Inflammatory macrophage treated with lipopolysaccharide for 1 hour (primary cell): ENCODE measurements around the gene SPANXN5.
A peak's percentile ranks its signal among the peaks of the same experiment; 100 is the strongest.
"Not testable (repeated sequence)": the region's sequence is repeated elsewhere in the genome, so short reads cannot be mapped to it uniquely, and the experiment has no call there.

Experiments used
- DNase-seq, 2 donors: peaks; one replicate each; pipeline ENCODE4 v3.0.0-alpha.2; 2020 to 2022

Gene SPANXN5

DNA sequence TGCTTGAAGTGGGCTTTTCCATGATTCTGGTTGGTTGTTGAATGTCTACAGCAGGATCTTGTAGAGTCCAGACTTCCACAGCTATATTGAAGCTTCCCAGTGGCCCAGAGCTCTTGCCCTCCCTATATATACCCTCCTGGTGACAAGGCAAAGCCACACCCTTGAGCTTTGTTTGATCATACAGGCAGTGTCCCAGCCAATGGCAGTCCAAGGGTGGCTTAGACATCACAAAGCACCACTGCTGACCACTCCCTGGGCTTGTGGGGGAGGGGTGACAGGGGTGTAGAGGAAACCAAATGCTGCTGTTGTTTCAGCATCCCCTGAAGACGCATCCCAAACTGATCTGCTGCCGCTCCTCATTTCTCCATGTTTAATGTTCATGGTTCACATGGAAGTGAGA, at the start of gene SPANXN5:
Gene SPANXN5 (minus strand): TSS at position 101 of the 400 bp plus-strand sequence. CDS start 79 bp downstream, at position 22.
- DNase-seq, result not testable (repeated sequence)

DNA sequence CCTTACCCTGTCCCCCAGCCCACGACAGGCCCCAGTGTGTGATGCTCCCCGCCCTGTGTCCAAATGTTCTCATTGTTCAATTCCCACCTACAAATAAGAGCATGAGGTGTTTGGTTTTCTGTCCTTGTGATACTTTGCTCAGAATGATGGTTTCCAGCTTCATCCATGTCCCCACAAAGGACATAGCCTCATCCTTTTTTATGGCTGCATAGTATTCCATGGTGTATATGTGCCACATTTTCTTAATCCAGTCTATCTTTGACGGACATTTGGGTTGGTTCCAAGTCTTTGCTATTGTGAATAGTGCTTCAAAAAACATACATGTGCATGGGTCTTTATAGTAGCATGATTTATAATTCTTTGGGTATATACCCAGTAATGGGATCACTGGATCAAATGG, 46.4 kb upstream of the SPANXN5 start:
- not testable (repeated sequence) for DNase-seq

- DNase-seq, result no peak
Observed at GRCh38 chrX:52839137-52839536, 41.9 kb upstream of the SPANXN5 start.

GRCh38 chrX:52830551-52830950, 33.3 kb upstream of the SPANXN5 start:
- peak; percentile 14 to 86 for DNase-seq

- DNase-seq, result no peak
Observed at GRCh38 chrX:52824608-52825007, 27.4 kb upstream of the SPANXN5 start.

DNA sequence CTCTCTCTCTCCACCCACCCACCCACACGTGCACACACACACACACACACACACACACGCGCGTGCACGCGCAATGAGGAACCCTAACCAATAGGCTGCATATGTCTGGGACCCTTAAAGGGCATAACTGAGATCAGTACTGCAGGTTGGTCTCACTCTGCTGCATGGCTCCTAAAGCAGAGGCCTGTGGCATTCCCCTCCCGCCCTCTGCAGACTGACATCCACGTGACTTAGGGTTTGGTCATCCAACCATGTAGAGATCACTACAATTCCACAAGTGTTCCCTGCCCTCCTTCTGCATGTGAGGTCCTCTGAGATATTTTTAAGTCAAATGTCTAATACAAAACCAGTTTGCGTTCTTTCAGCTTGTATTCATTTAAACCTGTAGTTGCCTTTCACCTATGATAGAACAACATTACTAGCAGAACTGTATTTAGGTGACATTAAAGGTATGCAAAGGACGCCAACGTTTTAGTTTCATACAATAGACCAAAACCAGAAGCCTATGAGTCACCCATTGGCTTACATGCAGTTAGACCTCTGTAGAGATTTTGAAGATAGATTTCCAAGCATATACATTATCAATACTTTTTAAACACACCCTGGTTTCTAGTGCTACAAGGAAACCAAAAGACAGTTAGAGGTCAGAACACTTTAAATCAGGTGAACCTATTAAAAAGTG, 24.0 kb upstream of the SPANXN5 start:
- no peak for DNase-seq

DNA sequence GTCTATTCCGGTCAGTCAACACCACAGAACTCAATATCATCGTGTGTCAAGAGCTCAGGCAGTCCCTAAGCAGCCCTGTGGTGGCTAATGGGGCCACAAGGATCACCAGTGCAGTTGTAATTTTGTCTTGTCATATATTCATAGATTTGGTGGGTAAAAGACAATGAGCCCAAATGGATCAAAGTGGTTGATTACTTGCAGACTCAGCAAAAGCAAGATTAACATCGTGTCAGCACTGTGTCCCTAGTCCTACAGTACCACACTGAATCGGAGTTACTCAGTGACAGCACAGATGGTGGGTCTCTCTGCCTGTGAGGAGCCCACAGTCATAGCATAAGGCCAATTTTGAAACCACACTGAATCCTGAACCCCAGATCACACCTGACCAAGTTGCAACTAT, 22.6 kb upstream of the SPANXN5 start:
- no peak for DNase-seq

GRCh38 chrX:52811065-52811625, 13.9 kb upstream of the SPANXN5 start, which contains the start of gene XAGE5:
XAGE5 (plus strand) TSS chrX:52811287; CDS start chrX:52812567, 1,280 bp downstream.
- DNase-seq, result no peak

- peak in 1 of 2 donors; percentile 60 for DNase-seq
Observed at GRCh38 chrX:52804876-52805275, 7.6 kb upstream of the SPANXN5 start.

DNA sequence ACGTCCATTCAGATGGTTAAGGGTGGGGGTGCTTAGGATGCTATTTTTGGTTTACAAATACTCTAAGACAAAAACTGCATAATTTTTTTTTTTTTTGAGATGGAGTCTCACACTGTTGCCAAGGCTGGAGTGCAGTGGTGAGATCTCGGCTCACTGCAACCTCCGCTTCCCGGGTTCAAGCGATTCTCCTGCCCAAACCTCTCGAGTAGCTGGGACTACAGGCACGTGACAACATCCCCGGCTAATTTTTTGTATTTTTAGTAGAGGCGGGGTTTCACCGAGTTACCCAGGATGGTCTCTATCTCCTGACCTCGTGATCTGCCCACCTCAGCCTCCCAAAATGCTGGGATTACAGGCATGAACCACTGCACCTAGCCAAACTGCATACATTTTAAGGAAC, 23.7 kb downstream of the SPANXN5 start:
- DNase-seq, result not testable (repeated sequence)

GRCh38 chrX:52765983-52766382, 31.2 kb downstream of the SPANXN5 start:
- not testable (repeated sequence) for DNase-seq

- DNase-seq, result not testable (repeated sequence)
Observed at GRCh38 chrX:52750952-52751351, 46.3 kb downstream of the SPANXN5 start, which contains the start of gene SSX2B. SSX2B (plus strand) TSS chrX:52751252; CDS start chrX:52752681, 1,429 bp downstream.
